GM19238 (cell line): ENCODE data around the gene PITPNM3.

Experiments used
- DNase-seq: peaks from one replicate; pipeline ENCODE4 v3.0.0; 2011; ENCODE audit warnings: low spot score; ENCODE audit not compliant: insufficient read length

The PITPNM3 gene

GRCh38 chr17:6444571-6445335 lies 111.6 kb downstream of the PITPNM3 start:
- no peak for DNase-seq

GRCh38 chr17:6443692-6444570 lies 112.4 kb downstream of the PITPNM3 start, which contains the start of gene PIMREG:
Gene PIMREG (plus strand): TSS chr17:6444455. CDS start chr17:6445111, 656 bp downstream.
- DNase-seq = peak; percentile 98

- no peak for DNase-seq
Measured at GRCh38 chr17:6442775-6443174, 113.6 kb downstream of the PITPNM3 start.

- DNase-seq = no peak
Measured at GRCh38 chr17:6439951-6440350, 116.4 kb downstream of the PITPNM3 start.

- DNase-seq = no peak
Measured at GRCh38 chr17:6437956-6438355, 118.4 kb downstream of the PITPNM3 start.

- DNase-seq = no peak
Measured at GRCh38 chr17:6437466-6437865, 118.9 kb downstream of the PITPNM3 start.

GRCh38 chr17:6435968-6436367 lies 120.4 kb downstream of the PITPNM3 start:
- DNase-seq = peak; percentile 67

GRCh38 chr17:6435051-6435450 lies 121.3 kb downstream of the PITPNM3 start, which contains the start of gene AIPL1:
Gene AIPL1 (minus strand): TSS chr17:6435121. CDS start chr17:6435104, 17 bp downstream.
- DNase-seq = no peak

GRCh38 chr17:6430769-6431168 lies 125.6 kb downstream of the PITPNM3 start:
- no peak for DNase-seq

GRCh38 chr17:6429266-6429665 lies 127.1 kb downstream of the PITPNM3 start:
- no peak for DNase-seq

GRCh38 chr17:6428207-6428965 lies 128.0 kb downstream of the PITPNM3 start:
- DNase-seq = no peak

- peak; percentile 32 for DNase-seq
Measured at GRCh38 chr17:6427279-6427781, 129.0 kb downstream of the PITPNM3 start.

- no peak for DNase-seq
Measured at GRCh38 chr17:6426356-6427101, 129.8 kb downstream of the PITPNM3 start.

GRCh38 chr17:6425407-6425806 lies 130.9 kb downstream of the PITPNM3 start:
- DNase-seq = no peak

- DNase-seq = no peak
Measured at GRCh38 chr17:6423931-6424330, 132.4 kb downstream of the PITPNM3 start.

- no peak for DNase-seq
Measured at GRCh38 chr17:6422654-6423241, 133.6 kb downstream of the PITPNM3 start.

GRCh38 chr17:6421700-6422604 lies 134.4 kb downstream of the PITPNM3 start:
- peak; percentile 77 for DNase-seq

- no peak for DNase-seq
Measured at GRCh38 chr17:6420173-6420641, 136.1 kb downstream of the PITPNM3 start.

GRCh38 chr17:6415616-6416015 lies 140.7 kb downstream of the PITPNM3 start:
- DNase-seq = no peak
